ENCODE data around the gene RAC2.

RAC2 gene

GRCh38 chr22:37187891-37188761 lies 55.9 kb downstream of the RAC2 start, which contains the start of gene C1QTNF6:
Gene C1QTNF6 (minus strand): TSS chr22:37188247. CDS start chr22:37188213, 34 bp downstream.
- Mint-ChIP-seq H3K4me1 (peaks cover 48% of the 10 kb centered on the region), H3K36me3 (ENCODE audit: low read depth) (peaks cover 7% of the 10 kb centered on the region), H3K4me3 (peak within 1 kb of the TSS; percentile 87 to 92 (median 88)), H3K27me3 (ENCODE audit: low read depth) (no peaks in the 10 kb centered on the region), H3K27ac (peak within 1 kb of the TSS; percentile 99), H3K9me3 (no peaks in the 10 kb centered on the region)
- no peak for TF ChIP-seq CTCF (IDR thresholded peaks at IDR 0.05; ENCODE audit: unreplicated experiment in 3 of 3)

GRCh38 chr22:37187552-37187890 lies 56.5 kb downstream of the RAC2 start:
- H3K27ac Mint-ChIP-seq, result peak overlapping the region; percentile 99
- no peaks in the 10 kb centered on the region for H3K9me3 Mint-ChIP-seq
- peak overlapping the region; percentile 87 to 92 (median 88) for H3K4me3 Mint-ChIP-seq
- H3K4me1 Mint-ChIP-seq, result peaks cover 48% of the 10 kb centered on the region
- H3K36me3 Mint-ChIP-seq (ENCODE audit: low read depth), result peaks cover 7% of the 10 kb centered on the region
- no peak for TF ChIP-seq CTCF (IDR thresholded peaks at IDR 0.05; ENCODE audit: unreplicated experiment in 3 of 3)
- no peaks in the 10 kb centered on the region for H3K27me3 Mint-ChIP-seq (ENCODE audit: low read depth)

- H3K9me3 Mint-ChIP-seq, result no peaks in the 10 kb centered on the region
- no peaks in the 10 kb centered on the region for H3K27me3 Mint-ChIP-seq (ENCODE audit: low read depth)
- peaks cover 48% of the 10 kb centered on the region for H3K4me1 Mint-ChIP-seq
- no peak for TF ChIP-seq CTCF (IDR thresholded peaks at IDR 0.05; ENCODE audit: unreplicated experiment in 3 of 3)
- H3K27ac Mint-ChIP-seq, result peak overlapping the region; percentile 99
- H3K4me3 Mint-ChIP-seq, result peak overlapping the region; percentile 87 to 92 (median 88)
- H3K36me3 Mint-ChIP-seq (ENCODE audit: low read depth), result peaks cover 7% of the 10 kb centered on the region
Observed at GRCh38 chr22:37186997-37187522, 57.0 kb downstream of the RAC2 start.

- Mint-ChIP-seq H3K4me3 (peak overlapping the region; percentile 73 to 92 (median 87)), H3K4me1 (peaks cover 52% of the 10 kb centered on the region), H3K27me3 (ENCODE audit: low read depth) (no peaks in the 10 kb centered on the region), H3K9me3 (no peaks in the 10 kb centered on the region), H3K36me3 (ENCODE audit: low read depth) (peaks cover 10% of the 10 kb centered on the region), H3K27ac (peak overlapping the region; percentile 93 to 98 (median 97))
- no peak for TF ChIP-seq CTCF (IDR thresholded peaks at IDR 0.05; ENCODE audit: unreplicated experiment in 3 of 3)
Observed at GRCh38 chr22:37186228-37186996, 57.7 kb downstream of the RAC2 start.

- Mint-ChIP-seq H3K36me3 (ENCODE audit: low read depth) (peaks cover 10% of the 10 kb centered on the region), H3K4me3 (peak overlapping the region; percentile 73 to 92 (median 87)), H3K4me1 (peaks cover 52% of the 10 kb centered on the region), H3K27me3 (ENCODE audit: low read depth) (no peaks in the 10 kb centered on the region), H3K9me3 (no peaks in the 10 kb centered on the region), H3K27ac (peak overlapping the region; percentile 93 to 98 (median 97))
- TF ChIP-seq CTCF (IDR thresholded peaks at IDR 0.05; ENCODE audit: unreplicated experiment in 3 of 3), result no peak
Observed at GRCh38 chr22:37185646-37186227, 58.3 kb downstream of the RAC2 start.

All from nephron (organoid).